GM23248 (cell line): ENCODE measurements around the gene CELA2B.

Experiments
- EZH2 ChIP-seq: fragments of 200-600 bp; sonication (generic); IDR thresholded peaks from 2 replicates; pipeline ENCODE4 v1.6.1; 2018; ENCODE audit warnings: antibody characterized with exemption, mild to moderate bottlenecking; ENCODE audit not compliant: insufficient read depth, poor library complexity, severe bottlenecking
- EZH2phosphoT487 ChIP-seq: fragments of 200-600 bp; sonication (generic); IDR thresholded peaks from 2 replicates; pipeline ENCODE4 v1.6.1; 2018; ENCODE audit warnings: antibody characterized with exemption, moderate library complexity, mild to moderate bottlenecking, low read depth; ENCODE audit not compliant: insufficient read depth

- TF ChIP-seq EZH2phosphoT487 (no peak), EZH2 (no peak)
Observed at GRCh38 chr1:15508700-15509487, 33.0 kb downstream of the CELA2B start.
